Upper lobe of left lung (tissue), 6 donors: ENCODE results near the gene FDXR. TPM values are rescaled to one million over a fixed set of nuclear protein-coding genes. Genes with fewer than 3 reads are reported as not detected.
"Not testable (repeated sequence)": the region's sequence is repeated elsewhere in the genome, so short reads cannot be mapped to it uniquely, and the experiment has no call there.

ENCODE experiments used
- ATAC-seq, 2 donors: fragments of 200-7000 bp; cut with Tn5 transposase; one replicate each; pipeline ENCODE4 v1.9.1; 2022; ENCODE audit warnings: mild to moderate bottlenecking in 2 of 2, moderate library complexity in 2 of 2; ENCODE audit not compliant: low FRiP score in 2 of 2
- DNase-seq, 2 donors: peaks; one replicate each; pipeline ENCODE4 v3.0.0-alpha.2; 2019 to 2020
- H3K27ac ChIP-seq, 4 donors: fragments of 200-600 bp; sonication (generic); one replicate each; pipeline ENCODE4 v1.5.1; 2016 to 2019
- H3K27me3 ChIP-seq, 4 donors: fragments of 200-600 bp; sonication (generic); one replicate each; pipeline ENCODE4 v1.5.1; 2017 to 2019
- H3K36me3 ChIP-seq, 4 donors: fragments of 200-600 bp; sonication (generic); one replicate each; pipeline ENCODE4 v1.5.1; 2016 to 2019
- H3K4me1 ChIP-seq, 4 donors: fragments of 200-600 bp; sonication (generic); one replicate each; pipeline ENCODE4 v1.5.1; 2018 to 2019
- H3K4me3 ChIP-seq, 4 donors: fragments of 200-600 bp; sonication (generic); one replicate each; pipeline ENCODE4 v1.5.1; 2017 to 2019; ENCODE audit warnings: mild to moderate bottlenecking in 2 of 4, moderate library complexity in 1 of 4
- H3K9me3 ChIP-seq, 4 donors: fragments of 200-600 bp; sonication (generic); one replicate each; pipeline ENCODE4 v1.5.1; 2018 to 2019
- CTCF ChIP-seq, 6 experiments: fragments of 450-650 bp in 4 of 6; fragments of 200-600 bp in 2 of 6; sonication (generic) in 2 of 6; IDR thresholded peaks; one replicate each; pipeline ENCODE4 v1.5.1; 2016 to 2019; ENCODE audit warnings: antibody characterized with exemption in 6 of 6
- EP300 ChIP-seq, 4 donors: sonication (generic); formaldehyde crosslinking; IDR thresholded peaks; one replicate each; pipeline ENCODE4 v1.5.1; 2017; ENCODE audit warnings: antibody characterized with exemption in 4 of 4, control low read depth in 2 of 4
- POLR2A ChIP-seq, 4 donors: fragments of 450-650 bp; IDR thresholded peaks; one replicate each; pipeline ENCODE4 v1.5.1; 2016 to 2017; ENCODE audit warnings: antibody characterized with exemption in 4 of 4, mild to moderate bottlenecking in 2 of 4
- POLR2AphosphoS5 ChIP-seq, 2 donors: sonication (generic); formaldehyde crosslinking; IDR thresholded peaks; one replicate each; pipeline ENCODE4 v1.5.1; 2017; ENCODE audit warnings: antibody characterized with exemption in 2 of 2
- WGBS, 2 donors: methylation state at CpG; one replicate each; pipeline ENCODE4 v1.1.5; 2017 to 2018; 5-methylcytosine and 5-hydroxymethylcytosine counted together
- total RNA-seq, 6 donors: library from RNA; depleted of rRNA in 4 of 6; stranded (reverse); fragments of >200 nt in 4 of 6; gene quantifications; one replicate each; pipeline versions ENCODE4 v1.1.0 to v1.2.1, GENCODE V29; 2016 to 2021
- donor health status: DM: no; HTN: no; CAD: no; lungs with moderate emphysema.
- donor health status: DM: no; HTN: yes; CAD: no; lungs with severe emphysema.

FDXR gene
- total RNA-seq, 6 donors from 2014 or later: 6.8 to 15.1 (median 10.8) TPM

GRCh38 chr17:74916851-74917199 lies 44.0 kb upstream of the FDXR start:
- ATAC-seq: no peak
- TF ChIP-seq CTCF (IDR thresholded peaks at IDR 0.05) (no peak), POLR2AphosphoS5 (IDR thresholded peaks at IDR 0.05) (no peak), POLR2A (IDR thresholded peaks at IDR 0.05) (no peak), EP300 (IDR thresholded peaks at IDR 0.05) (no peak)
- Histone ChIP-seq H3K4me3 (no peak overlapping the region), H3K9me3 (no peaks in the 10 kb centered on the region), H3K27ac (no peak overlapping the region), H3K36me3 (no peaks in the 10 kb centered on the region), H3K27me3 (peaks cover 0 to 7% (median 2%) of the 10 kb centered on the region in 4 donors), H3K4me1 (no peaks in the 10 kb centered on the region)
- 93 to 95% methylated on average over 11 of the region's 11 CpGs for WGBS, 2 donors
- DNase-seq: no peak

GRCh38 chr17:74916136-74916850 lies 43.5 kb upstream of the FDXR start:
- no peak for ATAC-seq
- no peak for DNase-seq
- Histone ChIP-seq H3K9me3 (no peaks in the 10 kb centered on the region), H3K27me3 (peaks cover 0 to 7% (median 0%) of the 10 kb centered on the region in 4 donors), H3K4me1 (no peaks in the 10 kb centered on the region), H3K36me3 (no peaks in the 10 kb centered on the region), H3K4me3 (no peak overlapping the region), H3K27ac (no peak overlapping the region)
- WGBS, 2 donors: 82 to 89% methylated on average over 12 to 13 of the region's 13 CpGs
- TF ChIP-seq CTCF (IDR thresholded peaks at IDR 0.05) (no peak), POLR2AphosphoS5 (IDR thresholded peaks at IDR 0.05) (no peak), POLR2A (IDR thresholded peaks at IDR 0.05) (no peak), EP300 (IDR thresholded peaks at IDR 0.05) (no peak)

- WGBS, 2 donors: 56 to 81% methylated on average over 2 to 8 of the region's 8 CpGs
- not testable (repeated sequence) for H3K27me3 ChIP-seq, H3K27ac ChIP-seq, H3K9me3 ChIP-seq, H3K36me3 ChIP-seq, ATAC-seq, H3K4me3 ChIP-seq, H3K4me1 ChIP-seq, DNase-seq
Observed at GRCh38 chr17:74911423-74911822, 38.6 kb upstream of the FDXR start.

GRCh38 chr17:74909097-74909496 lies 36.3 kb upstream of the FDXR start:
- WGBS, 2 donors: 76% methylated on average over 4 of the region's 4 CpGs
- H3K27me3 ChIP-seq, H3K27ac ChIP-seq, ATAC-seq, H3K36me3 ChIP-seq, H3K4me3 ChIP-seq, H3K9me3 ChIP-seq, DNase-seq, H3K4me1 ChIP-seq: not testable (repeated sequence)

GRCh38 chr17:74907012-74907411 lies 34.2 kb upstream of the FDXR start:
- H3K36me3 ChIP-seq: no peaks in the 10 kb centered on the region
- no peak overlapping the region for H3K27ac ChIP-seq
- TF ChIP-seq CTCF (IDR thresholded peaks at IDR 0.05) (no peak), POLR2A (IDR thresholded peaks at IDR 0.05) (no peak), EP300 (IDR thresholded peaks at IDR 0.05) (no peak), POLR2AphosphoS5 (IDR thresholded peaks at IDR 0.05) (no peak)
- DNase-seq (peak in 1 of 2 donors; percentile 74), ATAC-seq (no peak)
- no peaks in the 10 kb centered on the region for H3K27me3 ChIP-seq
- no peaks in the 10 kb centered on the region for H3K4me1 ChIP-seq
- H3K4me3 ChIP-seq: no peak overlapping the region
- 92 to 93% methylated on average over 10 to 28 of the region's 34 CpGs for WGBS, 2 donors
- H3K9me3 ChIP-seq: no peaks in the 10 kb centered on the region

- not testable (repeated sequence) for H3K27me3 ChIP-seq, ATAC-seq, DNase-seq, H3K4me3 ChIP-seq, H3K27ac ChIP-seq, H3K36me3 ChIP-seq, H3K9me3 ChIP-seq, H3K4me1 ChIP-seq
- 73 to 77% methylated on average over 6 of the region's 6 CpGs for WGBS, 2 donors
Observed at GRCh38 chr17:74906214-74906793, 33.5 kb upstream of the FDXR start.
